ENCODE measurements around the gene EHMT2.
"Not testable (repeated sequence)": the region's sequence is repeated elsewhere in the genome, so short reads cannot be mapped to it uniquely, and the experiment has no call there.

EHMT2 gene

GRCh38 chr6:31897612-31898382 lies at the start of gene EHMT2:
EHMT2 (minus strand) TSS chr6:31897698; CDS start chr6:31897677, 21 bp downstream.
- peak; percentile 88 for DNase-seq (ENCODE audit: low spot score)

- DNase-seq (ENCODE audit: low spot score): no peak
These were observed 49.7 kb upstream of the EHMT2 start for GRCh38 chr6:31947070-31947675.

- no peak for DNase-seq (ENCODE audit: low spot score)
These were observed 48.9 kb upstream of the EHMT2 start for GRCh38 chr6:31946370-31946885.

GRCh38 chr6:31945507-31946369 lies 48.2 kb upstream of the EHMT2 start, which contains the start of gene CFB:
CFB (plus strand) TSS chr6:31946095; CDS start chr6:31946222, 127 bp downstream.
- DNase-seq (ENCODE audit: low spot score): no peak

GRCh38 chr6:31945154-31945506 lies 47.6 kb upstream of the EHMT2 start:
- DNase-seq (ENCODE audit: low spot score): no peak

- no peak for DNase-seq (ENCODE audit: low spot score)
These were observed 46.2 kb upstream of the EHMT2 start for GRCh38 chr6:31943742-31944141.

- DNase-seq (ENCODE audit: low spot score): no peak
These were observed 42.8 kb upstream of the EHMT2 start for GRCh38 chr6:31940256-31940664.

- no peak for DNase-seq (ENCODE audit: low spot score)
These were observed 38.3 kb upstream of the EHMT2 start for GRCh38 chr6:31935823-31936222.

- DNase-seq (ENCODE audit: low spot score): no peak
These were observed 37.5 kb upstream of the EHMT2 start for GRCh38 chr6:31935021-31935420.

GRCh38 chr6:31933537-31933936 lies 36.0 kb upstream of the EHMT2 start:
- no peak for DNase-seq (ENCODE audit: low spot score)

- DNase-seq (ENCODE audit: low spot score): not testable (repeated sequence)
These were observed 34.6 kb upstream of the EHMT2 start for GRCh38 chr6:31932137-31932536.

- no peak for DNase-seq (ENCODE audit: low spot score)
These were observed 33.5 kb upstream of the EHMT2 start for GRCh38 chr6:31930962-31931361.

- no peak for DNase-seq (ENCODE audit: low spot score)
These were observed 31.1 kb upstream of the EHMT2 start for GRCh38 chr6:31928672-31928939.

- no peak for DNase-seq (ENCODE audit: low spot score)
These were observed 30.6 kb upstream of the EHMT2 start for GRCh38 chr6:31927863-31928671.

GRCh38 chr6:31927242-31927862 lies 29.9 kb upstream of the EHMT2 start, which contains the start of gene C2:
C2 (plus strand) TSS chr6:31927717; CDS start chr6:31927753, 36 bp downstream.
- DNase-seq (ENCODE audit: low spot score): no peak

- no peak for DNase-seq (ENCODE audit: low spot score)
These were observed 25.4 kb upstream of the EHMT2 start for GRCh38 chr6:31922942-31923341.

GRCh38 chr6:31920811-31921210 lies 23.3 kb upstream of the EHMT2 start:
- no peak for DNase-seq (ENCODE audit: low spot score)

GRCh38 chr6:31919624-31920303 lies 22.3 kb upstream of the EHMT2 start:
- no peak for DNase-seq (ENCODE audit: low spot score)

GRCh38 chr6:31918069-31918720 lies 20.7 kb upstream of the EHMT2 start:
- no peak for DNase-seq (ENCODE audit: low spot score)

- no peak for DNase-seq (ENCODE audit: low spot score)
These were observed 18.3 kb upstream of the EHMT2 start for GRCh38 chr6:31915756-31916155.
